ENCODE data around the gene MS4A10. TPM values are rescaled to one million over a fixed set of nuclear protein-coding genes. Genes with fewer than 3 reads are reported as not detected.

The MS4A10 gene
- total RNA-seq, 3 donors from 2014 or later: not detected

DNA sequence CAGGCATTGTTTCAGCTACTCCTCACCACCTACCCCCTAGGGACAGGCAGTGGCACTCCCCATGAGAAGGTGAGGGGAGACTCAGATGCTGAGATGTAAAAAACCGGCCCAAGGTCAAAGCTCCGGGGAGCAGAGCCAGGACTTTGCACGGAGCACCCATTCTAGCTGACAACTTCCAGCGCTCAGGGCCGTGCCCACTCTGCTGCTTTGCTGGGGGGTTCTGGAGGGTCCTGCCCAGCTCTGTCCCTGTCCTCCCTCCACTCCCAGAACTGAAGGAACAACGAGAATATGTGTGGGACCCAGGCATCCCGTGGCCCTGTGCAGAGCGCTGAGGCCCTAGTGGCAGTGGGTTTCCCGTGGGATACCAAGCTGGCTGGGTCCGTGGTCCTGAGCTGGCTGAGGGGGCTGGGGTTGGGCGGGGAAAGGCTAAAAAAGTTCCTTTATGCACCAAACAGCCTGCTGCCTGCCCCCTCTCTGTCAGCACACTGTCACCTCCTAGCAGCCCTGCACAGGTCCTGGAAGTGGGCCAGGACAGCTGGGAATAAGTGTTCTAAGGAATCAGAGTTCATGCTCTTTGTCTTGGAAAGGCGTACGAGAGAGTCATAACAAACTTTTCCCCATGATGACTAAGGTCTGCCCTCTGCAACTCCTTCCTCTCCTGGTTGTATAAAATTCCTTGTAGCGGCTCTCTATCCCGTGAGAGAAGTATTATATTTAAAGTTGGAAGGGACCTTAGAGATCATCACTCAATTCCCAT, 1.9 kb downstream of the MS4A10 start:
- no peak for DNase-seq
- ATAC-seq: no peak
- Mint-ChIP-seq H3K4me1 (ENCODE audit: low read depth) (no peaks in the 10 kb centered on the region), H3K36me3 (ENCODE audit: insufficient read depth) (no peaks in the 10 kb centered on the region), H3K4me3 (no peak overlapping the region), H3K9me3 (no peaks in the 10 kb centered on the region), H3K27me3 (ENCODE audit: low read depth) (no peaks in the 10 kb centered on the region)

DNA sequence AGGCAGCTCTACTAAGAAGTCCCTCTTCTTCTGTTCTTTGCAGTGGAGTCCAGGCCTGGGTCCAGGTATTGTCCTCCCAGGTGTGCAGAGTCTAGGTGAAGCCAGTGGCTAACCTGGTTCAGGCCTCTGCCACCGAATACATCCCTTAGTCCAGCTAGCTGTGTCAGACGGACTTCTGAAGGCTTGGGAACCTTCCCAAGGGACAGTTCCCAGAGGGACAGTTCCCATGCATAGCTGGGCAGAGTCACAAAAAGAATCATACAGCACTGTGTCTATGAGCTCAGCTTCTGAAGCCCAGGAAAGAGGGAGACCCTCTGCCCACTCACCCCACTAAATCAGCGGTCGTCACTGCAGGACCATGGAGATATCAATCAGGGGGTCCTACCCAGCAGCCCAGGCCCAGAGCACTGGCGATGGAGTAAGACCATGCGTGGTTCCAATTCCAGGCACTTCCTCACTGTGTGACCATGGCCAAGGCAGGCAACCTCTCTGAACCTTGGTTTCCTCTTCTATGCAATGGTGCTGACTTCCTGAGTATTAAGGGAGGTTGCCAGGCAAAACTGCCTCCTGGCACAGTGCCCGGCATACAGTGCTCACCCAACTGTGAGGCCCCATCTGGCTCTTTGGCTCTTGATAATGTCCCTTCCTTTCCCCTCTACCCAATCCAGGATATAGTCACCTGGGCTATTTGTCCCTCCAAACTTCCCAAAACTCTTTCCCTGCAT, 3.4 kb downstream of the MS4A10 start:
- Mint-ChIP-seq H3K36me3 (ENCODE audit: insufficient read depth) (no peaks in the 10 kb centered on the region), H3K4me1 (ENCODE audit: low read depth) (no peaks in the 10 kb centered on the region), H3K9me3 (no peaks in the 10 kb centered on the region), H3K27me3 (ENCODE audit: low read depth) (no peaks in the 10 kb centered on the region), H3K4me3 (no peak overlapping the region)
- DNase-seq (no peak), ATAC-seq (no peak)

DNA sequence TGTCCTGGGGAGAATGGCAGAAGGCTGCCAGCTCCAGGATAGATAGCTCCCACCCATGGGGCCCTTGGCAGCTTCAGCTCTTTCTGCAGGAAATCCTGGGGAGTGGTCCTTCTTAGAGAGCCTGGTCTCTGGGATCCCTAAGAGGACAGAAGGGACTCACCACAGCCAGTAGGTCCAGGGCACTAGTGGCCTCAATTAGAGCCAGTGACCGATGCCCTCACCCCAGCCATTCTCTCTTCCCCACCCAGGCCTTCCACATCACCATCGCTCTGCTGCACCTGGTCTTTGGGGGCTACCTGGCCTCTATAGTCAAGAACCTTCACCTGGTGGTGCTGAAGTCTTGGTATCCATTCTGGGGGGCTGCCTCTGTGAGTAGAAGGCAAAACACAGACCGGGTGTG, 5.6 kb downstream of the MS4A10 start:
- Mint-ChIP-seq H3K27me3 (ENCODE audit: low read depth) (no peaks in the 10 kb centered on the region), H3K4me3 (no peak overlapping the region), H3K9me3 (no peaks in the 10 kb centered on the region), H3K4me1 (ENCODE audit: low read depth) (no peaks in the 10 kb centered on the region), H3K36me3 (ENCODE audit: insufficient read depth) (no peaks in the 10 kb centered on the region)
- ATAC-seq (no peak), DNase-seq (no peak)

DNA sequence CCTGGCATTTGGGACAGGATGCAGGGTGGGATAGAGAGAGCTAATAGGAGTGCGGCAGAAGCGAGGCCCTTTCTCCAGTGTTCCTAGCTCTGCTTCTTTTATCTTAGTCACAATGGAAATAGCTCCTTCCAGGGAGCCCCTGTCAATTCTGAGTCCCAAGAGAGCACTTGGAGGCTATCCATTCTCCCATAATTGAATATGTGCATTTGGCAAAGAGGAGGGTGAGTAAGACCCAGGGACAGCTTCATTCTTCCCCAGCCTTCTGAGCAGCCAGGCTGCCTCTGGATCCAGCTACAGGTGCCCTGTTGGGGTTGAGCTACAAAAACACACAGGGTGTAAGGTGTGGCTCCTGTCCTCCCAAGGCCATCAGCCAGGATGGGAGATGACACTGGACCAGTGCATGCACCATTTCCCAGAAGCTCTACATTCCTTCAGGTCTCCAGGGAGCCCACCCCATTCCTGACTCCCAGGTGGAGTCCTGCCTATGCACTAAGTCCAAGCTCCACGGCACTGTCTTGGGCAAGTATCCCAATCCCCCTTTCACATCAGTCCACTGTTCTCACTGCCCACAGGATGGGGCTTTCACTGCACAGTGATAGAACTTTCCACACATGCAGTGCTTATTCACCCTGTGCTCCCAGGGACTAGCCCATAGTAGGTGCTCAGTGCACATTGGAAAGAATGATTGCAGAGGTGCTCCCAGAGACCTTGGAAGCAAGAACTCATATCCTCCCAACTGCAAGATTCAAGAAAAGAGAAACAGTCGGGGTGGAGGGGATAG, 6.2 kb downstream of the MS4A10 start:
- DNase-seq: no peak
- Mint-ChIP-seq H3K36me3 (ENCODE audit: insufficient read depth) (no peaks in the 10 kb centered on the region), H3K9me3 (no peaks in the 10 kb centered on the region), H3K27me3 (ENCODE audit: low read depth) (no peaks in the 10 kb centered on the region), H3K4me3 (no peak overlapping the region), H3K4me1 (ENCODE audit: low read depth) (no peaks in the 10 kb centered on the region)
- ATAC-seq: no peak

GRCh38 chr11:60792521-60792920, 7.4 kb downstream of the MS4A10 start:
- H3K36me3 Mint-ChIP-seq (ENCODE audit: insufficient read depth): no peaks in the 10 kb centered on the region
- no peaks in the 10 kb centered on the region for H3K4me1 Mint-ChIP-seq (ENCODE audit: low read depth)
- no peak for DNase-seq
- H3K9me3 Mint-ChIP-seq: no peaks in the 10 kb centered on the region
- no peak for ATAC-seq
- H3K27me3 Mint-ChIP-seq (ENCODE audit: low read depth): no peaks in the 10 kb centered on the region
- H3K4me3 Mint-ChIP-seq: no peak overlapping the region

- ATAC-seq (no peak), DNase-seq (no peak)
- Mint-ChIP-seq H3K4me1 (ENCODE audit: low read depth) (no peaks in the 10 kb centered on the region), H3K4me3 (no peak overlapping the region), H3K9me3 (no peaks in the 10 kb centered on the region), H3K27me3 (ENCODE audit: low read depth) (peaks cover 5% of the 10 kb centered on the region), H3K36me3 (ENCODE audit: insufficient read depth) (no peaks in the 10 kb centered on the region)
These were observed 10.2 kb downstream of the MS4A10 start for GRCh38 chr11:60795291-60795690.

- Mint-ChIP-seq H3K9me3 (no peaks in the 10 kb centered on the region), H3K27me3 (ENCODE audit: low read depth) (peaks cover 9% of the 10 kb centered on the region), H3K4me1 (ENCODE audit: low read depth) (no peaks in the 10 kb centered on the region), H3K36me3 (ENCODE audit: insufficient read depth) (no peaks in the 10 kb centered on the region), H3K4me3 (no peak overlapping the region)
- ATAC-seq: no peak
- DNase-seq: no peak
These were observed 12.9 kb downstream of the MS4A10 start for GRCh38 chr11:60797846-60798630.

DNA sequence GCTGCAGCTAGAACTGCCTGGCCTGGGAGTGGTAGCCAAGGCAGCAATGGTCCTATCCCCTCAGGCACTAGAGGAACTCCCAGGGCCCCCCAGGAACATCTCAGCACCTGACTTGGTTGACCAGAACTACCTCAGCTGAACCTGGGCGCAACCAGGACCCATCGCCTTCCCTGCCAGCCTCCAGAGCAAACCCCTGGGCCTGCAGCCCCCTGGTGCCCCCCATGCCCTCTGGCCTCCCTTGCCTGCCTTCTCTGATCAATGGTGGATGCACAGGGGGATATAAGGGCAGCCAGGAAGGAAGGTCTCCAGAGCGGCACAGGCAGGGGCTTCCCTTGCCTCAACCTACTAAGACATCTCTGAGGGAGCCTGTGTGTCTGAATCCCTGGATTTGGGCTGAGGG, 13.5 kb downstream of the MS4A10 start:
- Mint-ChIP-seq H3K27me3 (ENCODE audit: low read depth) (peaks cover 10% of the 10 kb centered on the region), H3K9me3 (no peaks in the 10 kb centered on the region), H3K4me3 (no peak overlapping the region), H3K4me1 (ENCODE audit: low read depth) (no peaks in the 10 kb centered on the region), H3K36me3 (ENCODE audit: insufficient read depth) (no peaks in the 10 kb centered on the region)
- no peak for ATAC-seq
- no peak for DNase-seq

DNA sequence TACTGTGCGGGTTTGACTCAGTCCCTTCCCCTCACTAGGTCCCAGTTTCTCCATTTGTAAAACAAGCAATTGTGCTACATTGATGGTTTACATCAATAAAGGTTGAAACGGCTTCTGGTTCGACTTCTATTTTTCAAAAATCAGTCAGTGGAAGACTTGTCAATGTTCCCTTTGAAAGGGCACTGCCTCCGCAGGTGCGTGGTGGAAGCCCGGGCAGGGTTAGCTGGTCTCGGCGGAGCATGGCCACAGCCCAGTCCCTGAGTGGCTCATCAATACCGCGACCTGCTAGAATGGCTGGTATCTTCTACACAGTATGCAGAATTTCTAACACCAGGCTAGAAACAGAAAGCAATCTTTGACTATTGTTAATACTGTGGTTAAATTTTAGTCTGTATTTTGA, 16.1 kb downstream of the MS4A10 start:
- Mint-ChIP-seq H3K4me1 (ENCODE audit: low read depth) (no peaks in the 10 kb centered on the region), H3K27me3 (ENCODE audit: low read depth) (peaks cover 14% of the 10 kb centered on the region), H3K4me3 (no peak overlapping the region), H3K36me3 (ENCODE audit: insufficient read depth) (no peaks in the 10 kb centered on the region), H3K9me3 (no peaks in the 10 kb centered on the region)
- ATAC-seq (no peak), DNase-seq (no peak)

DNA sequence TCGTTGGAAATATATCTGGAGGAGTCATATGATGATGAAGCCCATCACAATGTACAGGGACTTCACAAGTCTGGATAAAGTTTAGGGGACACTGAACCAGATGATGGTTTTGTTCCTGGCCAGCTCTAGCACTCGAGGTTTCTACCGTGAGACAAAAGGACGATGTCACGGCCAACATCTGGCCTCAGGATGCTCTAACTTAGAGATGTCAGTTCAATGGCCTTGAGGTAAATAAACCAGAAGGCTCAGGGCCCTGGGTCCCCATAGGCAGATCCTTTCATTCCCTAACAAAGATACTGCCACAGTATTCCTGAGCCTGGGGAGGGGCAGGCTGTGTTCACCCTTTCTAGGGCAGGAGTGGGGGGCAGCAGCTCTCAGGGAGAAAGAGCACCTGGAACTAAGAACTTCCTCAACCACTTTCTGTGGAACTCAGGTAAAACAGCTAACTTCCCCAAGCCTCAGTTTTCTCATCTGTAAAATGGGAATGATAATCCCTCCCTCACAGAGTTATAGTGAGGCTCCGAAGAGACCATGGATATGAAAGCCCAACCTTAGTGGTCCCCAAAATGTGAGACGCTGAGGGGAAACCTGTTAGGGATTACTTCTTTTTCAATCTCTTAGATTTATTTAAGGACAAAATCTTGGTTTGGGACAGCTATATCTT, 18.3 kb downstream of the MS4A10 start:
- DNase-seq (no peak), ATAC-seq (no peak)
- peaks cover 16% of the 10 kb centered on the region for H3K27me3 Mint-ChIP-seq (ENCODE audit: low read depth)
- H3K9me3 Mint-ChIP-seq: no peaks in the 10 kb centered on the region
- no peaks in the 10 kb centered on the region for H3K36me3 Mint-ChIP-seq (ENCODE audit: insufficient read depth)
- no peaks in the 10 kb centered on the region for H3K4me1 Mint-ChIP-seq (ENCODE audit: low read depth)
- H3K4me3 Mint-ChIP-seq: no peak overlapping the region

- Mint-ChIP-seq H3K4me3 (no peak overlapping the region), H3K9me3 (no peaks in the 10 kb centered on the region), H3K36me3 (ENCODE audit: insufficient read depth) (no peaks in the 10 kb centered on the region), H3K27me3 (ENCODE audit: low read depth) (peaks cover 10% of the 10 kb centered on the region), H3K4me1 (ENCODE audit: low read depth) (no peaks in the 10 kb centered on the region)
- ATAC-seq (no peak), DNase-seq (no peak)
These were observed 24.1 kb downstream of the MS4A10 start for GRCh38 chr11:60809249-60809648.

DNA sequence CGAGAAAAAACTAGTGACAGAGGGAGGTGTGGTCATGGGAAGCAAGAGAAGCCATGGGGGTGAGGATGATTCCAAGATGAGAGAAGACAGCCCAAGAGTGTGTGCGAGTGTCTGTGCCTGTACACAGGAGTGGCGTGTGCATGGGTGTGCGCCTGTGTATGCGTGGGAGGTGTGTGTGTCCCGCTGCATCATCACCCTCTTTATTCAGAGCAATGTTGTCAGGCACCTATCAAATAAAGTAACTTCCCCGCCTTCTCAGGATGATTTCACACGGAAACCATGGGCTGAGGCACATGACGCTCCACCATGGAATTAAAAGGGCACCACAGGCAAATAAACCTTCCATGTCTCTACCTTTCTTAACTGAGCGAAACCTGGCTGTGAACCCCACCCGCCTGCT, 24.6 kb downstream of the MS4A10 start:
- Mint-ChIP-seq H3K9me3 (no peaks in the 10 kb centered on the region), H3K27me3 (ENCODE audit: low read depth) (peaks cover 11% of the 10 kb centered on the region), H3K36me3 (ENCODE audit: insufficient read depth) (no peaks in the 10 kb centered on the region), H3K4me1 (ENCODE audit: low read depth) (no peaks in the 10 kb centered on the region), H3K4me3 (no peak overlapping the region)
- DNase-seq (no peak), ATAC-seq (no peak)

DNA sequence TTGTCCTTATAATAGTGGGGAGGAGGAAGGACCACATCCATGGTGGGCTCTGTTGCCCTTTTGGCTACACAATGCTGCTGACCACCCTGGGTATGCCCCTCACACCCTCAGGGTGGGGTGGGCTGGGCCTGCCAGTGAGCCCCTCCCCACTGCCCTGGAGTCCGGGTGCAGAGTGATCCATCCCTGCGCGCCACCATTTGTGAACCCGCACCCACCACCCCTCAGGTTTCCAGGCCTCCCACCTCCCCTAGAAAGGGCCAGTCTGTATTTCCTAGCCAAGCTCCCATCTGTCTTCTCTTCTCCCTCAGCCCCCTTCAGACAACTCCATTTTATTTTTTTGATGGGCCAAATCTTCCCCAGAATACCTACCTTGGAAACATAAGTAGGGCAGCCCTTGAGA, 25.0 kb downstream of the MS4A10 start:
- no peak for DNase-seq
- no peaks in the 10 kb centered on the region for H3K4me1 Mint-ChIP-seq (ENCODE audit: low read depth)
- H3K36me3 Mint-ChIP-seq (ENCODE audit: insufficient read depth): no peaks in the 10 kb centered on the region
- no peaks in the 10 kb centered on the region for H3K9me3 Mint-ChIP-seq
- ATAC-seq: no peak
- H3K27me3 Mint-ChIP-seq (ENCODE audit: low read depth): peaks cover 11% of the 10 kb centered on the region
- H3K4me3 Mint-ChIP-seq: no peak overlapping the region

GRCh38 chr11:60810569-60810968, 25.4 kb downstream of the MS4A10 start:
- Mint-ChIP-seq H3K4me3 (no peak overlapping the region), H3K27me3 (ENCODE audit: low read depth) (peaks cover 10% of the 10 kb centered on the region), H3K9me3 (no peaks in the 10 kb centered on the region), H3K4me1 (ENCODE audit: low read depth) (no peaks in the 10 kb centered on the region), H3K36me3 (ENCODE audit: insufficient read depth) (no peaks in the 10 kb centered on the region)
- ATAC-seq (no peak), DNase-seq (no peak)
